ENCODE results near the gene EPHB1.
"Not testable (repeated sequence)": the region's sequence is repeated elsewhere in the genome, so short reads cannot be mapped to it uniquely, and the experiment has no call there.

The EPHB1 gene

GRCh38 chr3:135084405-135084804 lies 289.3 kb downstream of the EPHB1 start:
- no peak for DNase-seq (ENCODE audit: low read depth)

DNA sequence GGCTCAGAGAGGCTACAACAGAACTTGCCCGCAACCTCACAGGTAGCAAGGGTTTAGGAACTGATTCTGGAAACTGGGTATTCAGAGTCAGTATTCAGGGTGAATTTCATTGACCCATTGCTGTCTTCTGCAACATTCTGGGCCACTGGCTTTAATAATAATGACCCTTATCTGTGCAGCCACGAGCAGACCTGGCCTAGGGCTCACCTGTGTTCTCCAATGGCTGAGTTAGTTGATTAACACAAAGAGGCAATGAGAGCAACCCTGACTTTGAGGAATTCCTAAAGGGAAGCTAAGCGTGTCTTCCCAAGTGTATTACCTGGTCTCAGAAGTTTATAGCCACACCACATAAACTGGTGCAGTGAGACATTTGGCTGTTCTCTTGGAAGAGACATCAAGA lies 289.9 kb downstream of the EPHB1 start:
- no peak for DNase-seq (ENCODE audit: low read depth)

DNA sequence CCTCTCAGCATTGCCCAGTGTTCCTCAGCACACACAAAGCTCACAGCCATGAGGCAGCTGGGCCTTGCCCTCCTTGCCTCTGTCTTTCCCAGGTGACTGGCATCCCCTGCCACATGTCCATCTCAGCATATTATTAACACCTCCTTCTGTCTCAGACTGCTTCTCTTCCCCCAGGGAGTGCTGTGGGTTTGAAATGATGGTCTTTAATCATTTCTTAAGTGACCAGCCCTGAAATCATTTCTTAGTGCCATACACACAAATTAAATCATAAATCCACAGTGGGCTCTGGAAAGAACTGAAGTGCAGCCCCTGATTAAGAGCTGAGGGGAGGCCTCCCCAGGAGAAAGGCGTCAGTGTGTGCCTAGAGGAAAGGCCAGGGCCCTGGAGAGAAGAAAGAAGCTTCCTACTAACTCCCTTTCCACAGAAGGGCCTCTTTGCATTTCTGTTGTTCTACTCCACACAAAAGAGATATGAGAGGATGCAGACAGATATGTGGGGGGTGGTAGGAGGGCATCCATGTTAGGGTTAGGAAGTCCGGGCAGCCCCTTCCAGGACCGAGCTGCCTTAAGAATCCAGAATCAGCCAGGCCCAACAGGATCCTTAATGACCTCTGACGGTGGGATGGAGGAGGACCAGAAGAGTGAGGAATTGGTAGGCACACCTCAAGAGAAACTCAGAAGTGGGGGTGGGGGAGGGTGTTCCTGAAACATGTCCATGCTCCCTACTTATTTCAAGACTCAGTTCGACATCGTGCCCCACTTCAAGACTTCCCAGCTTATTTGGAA lies 290.8 kb downstream of the EPHB1 start:
- no peak for DNase-seq (ENCODE audit: low read depth)

- no peak for DNase-seq (ENCODE audit: low read depth)
Observed at GRCh38 chr3:135087782-135088181, 292.7 kb downstream of the EPHB1 start.

- no peak for DNase-seq (ENCODE audit: low read depth)
Observed at GRCh38 chr3:135089451-135089850, 294.4 kb downstream of the EPHB1 start.

DNA sequence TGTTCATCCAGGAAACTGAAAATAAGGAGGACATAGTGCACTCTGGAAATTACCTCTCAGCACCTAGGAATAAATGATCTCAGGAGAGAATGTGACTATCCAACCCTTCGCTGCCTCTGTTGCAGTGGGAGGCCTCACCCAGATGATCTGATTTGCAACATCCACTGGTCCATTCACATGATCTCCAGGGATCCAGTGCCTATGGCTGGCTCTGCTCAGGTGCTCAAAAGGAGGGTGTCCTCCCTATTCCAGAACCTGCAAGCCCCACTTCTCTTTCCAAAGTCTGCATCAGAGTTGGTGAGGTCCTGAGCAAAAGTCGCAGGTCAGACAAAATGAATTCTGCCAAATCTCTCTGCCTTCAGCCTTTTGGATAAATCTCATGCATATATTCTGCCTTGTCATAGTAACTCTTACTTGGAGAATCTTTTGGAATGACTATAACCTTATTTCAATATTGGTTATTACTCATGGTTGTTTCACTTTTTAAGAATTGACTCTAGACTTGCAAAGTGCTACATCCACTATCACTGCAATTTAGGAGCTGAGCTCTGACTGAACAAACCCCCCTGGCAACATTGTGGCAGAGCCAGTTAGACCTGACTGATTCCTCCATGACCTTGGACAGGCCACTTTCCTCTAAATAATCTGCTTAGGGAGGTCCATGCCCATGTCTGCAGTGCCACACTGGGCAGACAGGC lies 295.1 kb downstream of the EPHB1 start:
- DNase-seq (ENCODE audit: low read depth): no peak

DNA sequence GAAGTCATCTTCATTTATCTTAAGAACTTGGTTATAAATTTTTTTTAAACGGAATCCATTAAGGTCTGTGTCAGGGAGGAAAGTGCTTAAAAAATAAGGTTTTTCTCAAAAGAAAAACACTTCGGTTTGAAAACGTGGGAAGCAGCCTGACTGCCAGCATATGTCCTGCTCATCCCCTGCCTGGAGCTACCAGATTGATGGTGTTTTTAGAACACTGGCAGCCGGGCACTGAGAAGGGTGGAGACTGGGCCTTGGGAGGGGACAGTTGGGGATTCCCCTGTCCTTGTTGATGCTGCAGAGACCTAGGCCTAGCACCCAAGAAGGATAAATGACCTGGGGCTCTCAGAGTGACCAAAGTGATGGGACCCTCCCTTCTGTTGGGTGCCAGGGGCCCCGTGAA lies 296.9 kb downstream of the EPHB1 start:
- no peak for DNase-seq (ENCODE audit: low read depth)

DNA sequence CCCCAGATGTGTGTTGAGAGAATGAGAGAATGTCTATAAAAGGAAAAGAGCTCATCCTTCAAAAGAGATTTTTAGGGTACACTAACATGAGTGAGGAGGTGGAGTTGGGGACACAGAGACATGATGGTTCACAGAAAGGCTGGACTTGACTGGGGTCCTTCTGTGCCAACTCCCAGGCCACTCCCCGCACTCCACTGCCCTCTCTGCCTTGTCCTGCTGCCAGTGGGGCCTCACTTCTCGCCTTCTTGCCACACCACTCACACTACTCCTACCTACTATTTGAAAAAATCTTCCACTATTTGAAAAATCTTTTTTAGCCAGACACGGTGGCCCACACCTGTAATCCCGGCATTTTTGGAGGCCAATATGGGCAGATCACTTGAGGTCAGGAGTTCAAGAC lies 298.1 kb downstream of the EPHB1 start:
- no peak for DNase-seq (ENCODE audit: low read depth)

GRCh38 chr3:135097276-135097946 lies 302.4 kb downstream of the EPHB1 start:
- DNase-seq (ENCODE audit: low read depth): no peak

DNA sequence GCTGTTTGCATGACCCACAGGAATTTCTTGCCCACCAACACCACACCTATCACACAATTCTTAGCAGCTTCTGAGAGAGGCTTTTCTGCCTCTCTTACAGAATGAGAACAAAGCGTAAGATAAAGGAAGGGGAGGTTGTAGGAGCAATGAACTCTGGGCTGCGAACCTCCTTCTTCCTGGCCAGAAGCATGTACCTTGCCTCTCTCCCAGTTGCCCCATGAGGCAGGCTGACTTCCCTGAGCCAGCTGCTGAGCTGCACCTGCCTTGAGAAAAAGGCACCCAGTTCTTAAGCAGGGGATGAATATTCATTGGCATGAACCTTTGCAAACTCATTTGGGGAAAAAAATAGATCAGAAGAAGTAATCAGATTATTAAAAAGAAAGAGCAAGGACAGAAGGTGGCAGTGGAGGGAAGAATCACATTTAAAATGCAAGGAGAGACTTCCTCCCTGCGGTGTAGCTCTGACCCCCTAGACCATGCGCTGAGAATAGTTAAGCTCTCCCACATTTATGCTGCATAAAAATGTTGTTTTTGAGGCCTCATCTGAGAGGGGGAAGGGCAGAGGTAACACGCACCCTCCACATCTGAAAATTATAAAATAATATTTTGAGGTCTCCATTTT lies 304.8 kb downstream of the EPHB1 start:
- DNase-seq (ENCODE audit: low read depth): no peak

GRCh38 chr3:135100366-135100765 lies 305.3 kb downstream of the EPHB1 start:
- DNase-seq (ENCODE audit: low read depth): no peak

DNA sequence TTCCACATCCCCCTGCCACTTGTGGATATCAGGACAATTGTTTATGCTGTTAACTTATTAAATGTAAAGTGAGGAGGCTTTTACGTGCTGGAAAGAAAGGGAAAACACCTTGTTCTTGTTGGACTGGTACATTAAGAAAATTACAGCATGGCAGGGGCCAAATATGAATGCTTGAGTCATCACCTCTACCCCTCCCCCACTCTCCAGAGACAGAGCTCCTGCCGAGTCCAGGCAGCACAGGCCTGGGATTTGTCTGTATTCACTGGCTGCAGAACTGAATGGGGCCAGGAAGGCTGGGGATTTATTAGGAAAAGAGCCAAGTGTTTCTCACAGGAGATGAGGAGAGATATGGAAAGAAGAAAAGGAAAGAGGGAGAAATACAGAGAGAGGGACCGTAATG lies 308.9 kb downstream of the EPHB1 start:
- DNase-seq (ENCODE audit: low read depth): no peak

DNA sequence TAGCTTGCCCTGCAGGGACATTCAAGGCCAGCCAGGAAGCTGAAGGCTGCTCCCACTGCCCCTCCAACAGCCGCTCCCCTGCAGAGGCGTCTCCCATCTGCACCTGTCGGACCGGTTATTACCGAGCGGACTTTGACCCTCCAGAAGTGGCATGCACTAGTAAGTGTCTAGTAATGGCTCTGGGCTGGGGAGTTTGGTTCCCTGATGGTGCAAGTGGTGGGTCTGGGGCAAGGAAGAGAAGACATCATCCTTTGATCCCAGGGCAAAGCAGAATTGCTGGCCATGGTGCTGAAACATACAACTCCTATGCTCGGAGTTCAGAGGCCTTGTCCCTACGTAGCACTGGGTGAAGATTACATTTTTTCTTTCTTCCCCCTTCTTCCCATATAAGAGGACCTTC lies 311.4 kb downstream of the EPHB1 start:
- no peak for DNase-seq (ENCODE audit: low read depth)

DNA sequence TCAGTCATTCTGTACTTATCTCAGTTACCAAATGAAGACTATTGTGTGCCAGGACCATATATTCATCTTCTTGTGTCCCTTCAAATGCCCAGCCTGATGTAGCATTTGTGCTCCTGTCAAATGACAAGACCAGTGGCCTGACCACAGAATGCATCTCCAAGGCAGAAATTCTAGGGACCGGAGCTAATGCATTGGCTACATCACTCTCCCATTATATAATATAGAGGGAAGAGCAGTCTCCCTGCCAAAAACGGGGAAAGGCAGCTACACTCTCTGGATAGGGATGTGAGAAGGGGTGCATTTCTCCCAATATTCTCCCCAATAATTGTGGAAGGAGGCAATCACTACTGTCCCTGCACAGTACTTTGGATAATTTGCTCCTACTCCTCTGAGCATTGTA lies 312.0 kb downstream of the EPHB1 start:
- DNase-seq (ENCODE audit: low read depth): no peak

GRCh38 chr3:135109681-135110080 lies 314.6 kb downstream of the EPHB1 start:
- DNase-seq (ENCODE audit: low read depth): no peak

GRCh38 chr3:135114551-135114950 lies 319.5 kb downstream of the EPHB1 start:
- not testable (repeated sequence) for DNase-seq (ENCODE audit: low read depth)

DNA sequence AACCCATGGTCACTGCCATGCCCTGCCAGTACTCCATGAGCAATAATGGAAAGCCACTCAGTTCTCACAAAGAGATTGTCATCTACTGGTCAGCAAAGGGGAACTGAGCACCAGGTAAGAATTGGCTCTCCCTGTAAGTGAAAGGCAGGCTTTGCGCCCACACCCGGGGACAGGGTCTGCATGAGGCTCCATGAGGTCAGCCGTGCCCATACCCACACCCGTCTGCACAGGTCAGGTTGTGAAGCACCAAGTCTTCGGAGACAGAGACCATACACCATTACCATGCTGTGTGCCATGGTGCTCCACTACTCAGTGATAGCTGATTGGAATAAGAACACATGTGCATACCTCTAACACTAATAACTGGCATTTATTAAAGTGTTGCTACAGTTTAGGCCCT lies 322.9 kb downstream of the EPHB1 start:
- DNase-seq (ENCODE audit: low read depth): no peak

- DNase-seq (ENCODE audit: low read depth): no peak
Observed at GRCh38 chr3:135118792-135119191, 323.7 kb downstream of the EPHB1 start.

- DNase-seq (ENCODE audit: low read depth): no peak
Observed at GRCh38 chr3:135125171-135125801, 330.2 kb downstream of the EPHB1 start.

GRCh38 chr3:135127946-135128470 lies 332.9 kb downstream of the EPHB1 start:
- DNase-seq (ENCODE audit: low read depth): no peak

DNA sequence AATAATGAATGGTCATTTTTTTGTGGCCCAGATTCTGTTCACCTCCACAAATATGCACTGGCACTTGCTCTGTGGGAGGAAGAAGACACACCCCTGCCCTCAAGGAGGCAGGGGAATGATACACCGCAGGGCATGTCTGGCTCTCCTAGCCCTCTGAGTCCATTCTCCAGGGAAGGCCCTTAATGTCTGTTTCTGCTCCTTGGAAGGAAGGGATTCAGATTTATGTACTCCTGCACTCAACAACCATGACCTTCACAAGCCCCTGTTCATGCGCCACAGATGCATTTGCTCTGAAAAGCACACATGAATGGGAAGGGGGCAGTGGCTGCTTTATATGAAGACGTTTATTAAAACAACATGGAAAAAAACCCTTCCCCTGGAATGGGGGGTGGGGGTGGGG lies 333.8 kb downstream of the EPHB1 start:
- no peak for DNase-seq (ENCODE audit: low read depth)

GRCh38 chr3:135131290-135131689 lies 336.2 kb downstream of the EPHB1 start:
- DNase-seq (ENCODE audit: low read depth): no peak
